ENCODE measurements around the gene FMNL2. TPM values are rescaled to one million over a fixed set of nuclear protein-coding genes. Genes with fewer than 3 reads are reported as not detected.

FMNL2 gene
- total RNA-seq, 1 donor from 2014 or later: 60.6 TPM

DNA sequence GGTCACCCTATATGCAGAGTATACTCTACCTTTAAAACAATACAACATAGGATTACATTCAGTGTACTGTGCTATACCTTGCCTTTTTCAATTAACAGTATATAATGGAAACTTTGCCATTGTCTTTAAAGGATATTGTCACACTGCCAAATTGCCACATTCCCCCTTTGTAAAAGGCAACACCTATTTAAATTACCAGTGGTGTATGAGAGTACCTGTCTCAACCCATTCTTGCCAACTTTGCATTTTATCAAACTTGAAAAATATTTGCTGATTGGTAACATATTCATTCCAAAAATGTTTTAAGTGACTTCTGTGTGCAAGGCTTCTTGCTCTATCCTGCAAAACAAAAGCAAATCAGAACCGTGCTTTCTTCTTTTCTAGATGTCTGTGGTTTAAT lies 92.9 kb downstream of the FMNL2 start:
- DNase-seq: no peak

DNA sequence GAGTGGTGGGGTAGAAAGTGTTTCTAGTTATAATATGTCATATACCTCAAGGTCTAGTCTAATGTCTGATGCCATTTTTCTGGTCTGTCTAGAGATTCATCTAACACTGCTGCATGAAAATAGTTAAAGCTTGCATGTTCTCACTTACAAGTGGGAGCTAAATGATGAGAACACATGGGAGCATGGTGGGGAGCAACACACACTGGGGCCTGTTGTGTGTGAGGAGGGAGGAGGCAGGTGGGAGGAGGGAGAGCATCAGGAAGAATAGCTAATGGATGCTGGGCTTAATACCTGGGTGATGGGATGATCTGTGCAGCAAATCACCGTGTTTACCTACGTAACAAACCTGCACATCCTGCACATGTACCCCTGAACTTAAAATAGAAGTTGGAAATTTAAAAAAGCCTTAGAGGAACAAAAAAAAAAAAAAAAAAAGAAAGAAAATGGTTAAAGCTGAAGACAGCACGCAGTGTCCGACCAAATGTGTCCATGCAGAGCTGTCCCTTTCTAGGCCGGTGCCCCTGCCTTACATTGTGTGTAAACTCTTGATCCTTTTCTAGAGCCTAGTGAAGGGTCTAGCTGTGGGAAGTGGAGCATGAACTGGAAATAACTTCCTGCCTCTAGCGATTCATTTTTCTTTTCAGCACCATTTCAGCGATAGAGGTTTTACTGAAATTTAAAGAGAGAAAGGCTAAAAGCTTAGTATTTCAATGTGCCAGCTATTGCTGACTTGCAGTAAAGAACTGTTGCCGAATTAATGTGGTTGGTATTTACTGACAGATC lies 94.0 kb downstream of the FMNL2 start:
- DNase-seq: no peak

- no peak for DNase-seq
Observed at GRCh38 chr2:152430876-152431275, 95.9 kb downstream of the FMNL2 start.

GRCh38 chr2:152431370-152432098 lies 96.6 kb downstream of the FMNL2 start:
- DNase-seq: no peak

DNA sequence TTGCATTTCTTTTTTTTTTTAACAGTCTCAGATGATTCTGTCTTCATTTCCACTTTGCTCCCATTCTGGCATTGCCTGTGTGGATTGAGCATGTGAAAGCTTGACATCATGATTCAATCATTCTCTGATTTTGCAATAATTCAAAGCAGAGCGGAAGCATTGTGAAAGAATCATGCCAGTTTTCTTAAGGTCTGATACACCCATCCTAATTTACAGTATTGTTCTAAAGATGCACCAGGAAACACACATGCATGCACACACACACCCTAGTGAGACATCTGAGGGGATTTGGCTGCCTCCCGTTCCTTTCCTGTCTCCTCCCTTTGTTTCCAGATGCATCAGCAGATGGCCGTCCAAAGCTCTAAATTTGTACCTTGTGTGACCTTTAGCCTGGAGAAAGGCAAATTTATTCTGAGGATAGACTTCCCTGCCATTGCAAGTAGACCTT lies 97.3 kb downstream of the FMNL2 start:
- peak; percentile 64 for DNase-seq

- DNase-seq: no peak
Observed at GRCh38 chr2:152432765-152433164, 97.8 kb downstream of the FMNL2 start.

GRCh38 chr2:152433289-152433688 lies 98.3 kb downstream of the FMNL2 start:
- DNase-seq: no peak

GRCh38 chr2:152433791-152434190 lies 98.8 kb downstream of the FMNL2 start:
- DNase-seq: no peak

GRCh38 chr2:152434395-152435182 lies 99.6 kb downstream of the FMNL2 start:
- no peak for DNase-seq

GRCh38 chr2:152436148-152436547 lies 101.2 kb downstream of the FMNL2 start:
- no peak for DNase-seq

DNA sequence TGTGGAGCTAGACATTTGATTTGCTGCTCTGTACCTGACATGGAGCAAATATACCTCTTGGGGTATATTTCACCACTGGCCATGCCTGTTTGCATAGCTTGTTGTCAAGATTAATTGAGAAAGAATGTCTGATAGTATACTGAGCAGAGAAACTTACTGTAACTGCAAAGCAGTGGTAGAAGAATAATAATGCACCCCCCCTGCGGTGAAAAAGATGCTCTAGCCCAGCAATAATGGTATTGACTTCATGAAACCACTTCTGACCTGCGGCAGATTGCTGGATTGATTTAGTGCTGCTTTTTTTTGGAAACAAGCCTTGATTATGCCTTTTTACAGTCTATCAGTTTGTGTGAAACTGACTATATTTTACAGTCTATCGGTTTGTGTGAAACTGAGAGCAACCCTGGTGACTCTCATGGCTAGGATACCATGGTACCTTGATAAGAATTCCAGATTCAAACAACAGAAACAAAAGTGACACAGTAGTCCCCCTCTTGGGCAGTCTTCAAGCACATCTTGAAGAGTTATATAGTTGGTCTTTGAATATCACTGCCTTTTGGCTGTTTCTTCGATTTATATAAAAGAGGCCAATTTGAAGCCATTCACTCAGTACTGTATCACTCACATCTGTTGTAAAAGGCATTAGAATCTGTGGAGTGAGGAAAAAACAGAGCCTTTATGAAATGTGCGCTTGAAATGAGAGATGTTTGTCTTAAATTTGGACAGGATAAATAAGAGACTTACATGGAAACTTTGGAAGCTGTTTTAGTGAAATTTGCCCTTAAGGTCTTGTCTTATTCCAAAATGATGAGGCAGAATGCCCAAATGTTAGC lies 102.5 kb downstream of the FMNL2 start:
- DNase-seq: no peak

GRCh38 chr2:152440049-152440448 lies 105.1 kb downstream of the FMNL2 start:
- no peak for DNase-seq

DNA sequence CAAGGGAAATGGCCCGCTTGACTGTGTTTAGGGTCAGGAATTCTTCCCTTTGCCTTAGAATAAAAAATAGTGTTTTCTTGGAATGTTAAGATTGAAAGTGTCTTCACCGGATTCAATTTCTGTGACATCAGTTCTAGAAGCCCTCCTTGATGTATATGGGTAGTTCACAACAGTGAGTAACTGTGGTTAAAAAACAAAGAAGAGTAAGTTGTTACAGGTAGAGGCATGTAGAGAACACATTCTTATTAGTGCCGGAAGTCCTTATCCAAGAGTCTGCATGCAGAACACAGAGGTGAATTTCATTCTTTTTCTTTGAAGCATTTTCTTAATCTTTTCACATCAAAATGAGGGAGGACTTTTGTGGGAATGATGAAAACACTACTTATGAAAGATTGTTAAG lies 105.5 kb downstream of the FMNL2 start:
- no peak for DNase-seq

DNA sequence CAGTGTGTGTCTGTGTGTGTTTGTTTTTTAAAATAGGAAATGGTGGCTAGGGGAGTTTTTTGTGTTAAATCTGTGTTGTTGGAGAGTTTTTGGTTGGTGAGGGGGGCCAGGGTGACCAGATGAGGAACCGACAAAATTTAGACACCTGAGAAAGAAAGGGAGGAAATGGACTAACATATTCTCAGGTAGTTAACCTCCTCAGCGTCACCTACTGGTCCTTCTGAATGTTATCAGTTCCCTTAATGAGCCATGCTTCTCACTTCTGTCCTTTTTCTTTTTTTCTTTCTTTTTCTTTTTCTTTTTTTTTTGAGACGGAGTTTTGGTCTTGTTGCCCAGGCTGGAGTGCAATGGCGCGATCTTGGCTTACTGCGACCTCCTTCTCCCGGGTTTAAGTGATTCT lies 107.0 kb downstream of the FMNL2 start:
- no peak for DNase-seq

DNA sequence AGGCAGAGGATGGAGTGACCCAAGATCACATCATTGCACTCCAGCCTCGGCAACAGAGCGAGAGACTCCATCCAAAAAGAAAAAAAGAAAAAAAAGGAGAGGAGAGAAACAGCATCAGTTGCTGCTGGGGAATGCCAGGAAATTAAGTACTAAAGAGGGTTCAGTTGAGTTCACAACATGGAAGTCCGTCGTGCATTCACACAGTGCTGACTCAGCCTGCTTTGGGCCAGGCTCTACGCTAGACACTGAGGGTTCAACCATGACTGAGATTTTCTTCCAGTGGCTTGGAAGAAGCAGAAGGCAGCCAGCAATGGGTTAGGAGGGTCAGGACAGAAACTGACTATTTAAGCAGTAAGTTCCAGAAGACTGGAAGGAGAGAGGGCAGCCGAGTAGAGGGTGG lies 108.8 kb downstream of the FMNL2 start:
- no peak for DNase-seq

DNA sequence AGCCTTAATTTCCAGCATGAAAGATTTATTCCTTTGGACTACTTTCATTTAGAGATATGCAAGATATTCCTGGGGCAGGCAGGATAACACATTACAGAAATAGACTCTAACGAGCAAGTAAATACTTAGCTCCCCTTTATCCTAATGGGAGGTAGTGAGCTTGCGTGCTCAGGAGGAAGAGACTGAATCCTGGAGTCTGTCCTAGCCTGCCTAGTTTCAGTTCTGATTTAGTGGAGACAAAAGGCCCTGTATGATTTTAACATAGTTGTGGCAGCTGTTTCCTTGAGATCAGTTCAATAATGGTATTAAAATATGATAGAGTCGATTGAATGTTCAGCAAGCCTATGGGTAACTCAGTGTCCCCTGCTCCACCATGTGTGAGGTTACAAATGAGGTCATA lies 109.5 kb downstream of the FMNL2 start:
- DNase-seq: no peak

DNA sequence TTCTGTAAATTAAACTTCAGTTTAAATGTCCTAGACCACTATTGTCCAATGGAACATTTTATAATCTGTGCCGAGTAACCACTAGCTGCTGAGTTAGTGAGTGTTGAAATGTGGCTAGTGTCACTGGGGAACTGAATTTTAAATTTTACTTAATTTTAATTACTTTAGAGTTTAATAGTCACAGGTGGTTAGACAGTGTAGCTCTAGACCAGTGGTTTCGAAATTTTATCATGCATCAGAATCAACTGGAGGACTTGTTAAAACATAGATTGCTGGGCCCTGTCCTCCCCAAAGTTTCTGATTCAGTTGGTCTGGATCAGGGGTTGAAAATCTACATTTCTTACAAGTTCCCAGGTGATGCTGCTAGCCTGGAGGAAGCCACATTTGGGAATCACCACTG lies 110.4 kb downstream of the FMNL2 start:
- DNase-seq: no peak

- DNase-seq: peak; percentile 45
Observed at GRCh38 chr2:152445791-152446201, 110.8 kb downstream of the FMNL2 start.

GRCh38 chr2:152446213-152446612 lies 111.2 kb downstream of the FMNL2 start:
- no peak for DNase-seq

DNA sequence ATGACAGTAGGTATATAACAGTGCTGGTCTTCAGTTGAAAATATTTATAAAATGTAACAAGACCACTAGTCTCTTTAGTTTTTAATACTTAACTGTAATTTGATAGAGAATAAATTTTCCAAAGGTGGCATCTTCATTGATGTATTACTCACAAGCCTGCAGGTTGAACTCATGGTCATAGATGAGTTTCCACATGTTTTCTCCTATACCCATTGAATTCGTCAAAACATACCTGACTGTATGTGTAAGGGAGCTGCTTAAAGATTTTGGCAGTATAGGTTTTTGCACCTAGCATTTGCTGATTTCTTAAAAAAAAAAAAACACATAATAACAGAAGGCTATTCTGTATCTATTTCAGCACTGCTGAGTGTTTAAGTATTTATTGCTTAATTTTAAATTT lies 112.9 kb downstream of the FMNL2 start:
- DNase-seq: no peak

- no peak for DNase-seq
Observed at GRCh38 chr2:152448606-152449005, 113.6 kb downstream of the FMNL2 start.

- DNase-seq: no peak
Observed at GRCh38 chr2:152449578-152449977, 114.6 kb downstream of the FMNL2 start.
